Retinal pigment epithelial cell (primary cell): ENCODE results near the gene PPP1R37.
"Not testable (repeated sequence)": the region's sequence is repeated elsewhere in the genome, so short reads cannot be mapped to it uniquely, and the experiment has no call there.

Source experiments
- DNase-seq: peaks from one replicate; pipeline ENCODE4 v3.0.0-alpha.2; 2010; ENCODE audit warnings: low read depth
- H3K4me3 ChIP-seq: 2 replicates; pipeline ENCODE4 v1.5.1; 2011; ENCODE audit warnings: mild to moderate bottlenecking, low read length, control low read depth, moderate library complexity
- CTCF ChIP-seq: conservative IDR thresholded peaks from 2 replicates; pipeline ENCODE4 v1.5.1; 2011; ENCODE audit warnings: low read depth, low read length, control low read depth, inconsistent platforms

Gene PPP1R37

GRCh38 chr19:45117167-45117594 is 24.2 kb downstream of the PPP1R37 start:
- DNase-seq = no peak
- no peak for TF ChIP-seq CTCF
- no peak overlapping the region for H3K4me3 ChIP-seq

- H3K4me3 ChIP-seq = no peak overlapping the region
- TF ChIP-seq CTCF = no peak
Observed at GRCh38 chr19:45117671-45118070, 24.7 kb downstream of the PPP1R37 start.

DNA sequence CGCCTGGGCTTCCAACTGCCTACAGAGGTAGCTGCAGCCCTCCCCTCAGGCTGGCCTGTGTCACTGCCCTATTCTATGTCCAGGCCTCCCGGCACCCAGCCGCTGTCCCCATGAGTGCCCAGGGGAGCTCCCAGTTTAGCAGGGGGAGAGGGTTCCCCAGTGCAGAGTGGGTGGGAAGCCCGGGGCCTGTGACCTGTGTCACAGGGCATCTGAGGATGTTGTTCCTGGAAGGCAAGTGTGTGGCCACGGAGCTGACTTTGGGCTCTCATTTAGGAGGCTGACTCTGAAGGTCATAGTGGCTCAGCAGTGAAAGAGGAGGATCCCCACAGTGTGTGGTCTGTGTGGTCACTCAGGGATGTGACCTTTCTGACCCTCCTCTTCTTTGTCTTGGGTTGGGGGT is 25.1 kb downstream of the PPP1R37 start:
- DNase-seq = no peak
- no peak overlapping the region for H3K4me3 ChIP-seq
- TF ChIP-seq CTCF = no peak

More at GRCh38 chr19:45117671-45118070, 24.7 kb downstream of the PPP1R37 start:
- DNase-seq = no peak

DNA sequence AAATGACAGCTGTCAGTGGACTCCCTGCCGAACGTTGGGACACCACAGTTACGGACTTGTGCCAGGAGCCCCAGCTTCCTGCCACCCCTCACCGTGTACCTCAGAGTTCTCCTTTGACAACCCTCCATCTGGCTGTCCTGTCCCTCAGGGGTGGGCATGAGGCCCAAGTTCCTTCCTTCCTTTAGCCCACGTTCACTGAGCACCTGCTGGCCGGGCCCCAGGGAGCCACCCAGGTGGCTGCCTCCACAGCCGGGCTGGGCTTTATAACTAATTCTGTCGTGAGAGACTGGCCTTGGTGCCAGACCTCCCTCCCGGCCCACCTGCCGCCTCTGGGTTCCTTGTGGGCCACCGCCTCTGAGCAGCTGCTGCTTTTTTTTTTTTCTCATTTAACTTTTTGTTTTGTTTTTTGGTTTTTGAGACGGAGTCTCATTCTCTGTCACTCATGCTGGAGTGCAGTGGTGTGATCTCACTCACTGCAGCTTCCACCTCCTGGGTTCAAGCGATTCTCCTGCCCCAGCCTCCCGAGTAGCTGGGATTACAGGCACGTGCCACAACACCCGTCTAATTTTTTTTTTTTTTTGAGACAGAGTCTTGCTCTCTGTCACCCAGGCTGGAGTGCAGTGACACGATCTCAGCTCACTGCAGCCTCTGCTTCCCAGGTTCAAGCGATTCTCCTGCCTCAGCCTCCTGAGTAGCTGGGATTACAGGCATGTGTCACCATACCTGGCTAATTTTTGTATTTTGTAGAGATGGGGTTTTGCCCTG is 25.8 kb downstream of the PPP1R37 start:
- not testable (repeated sequence) for DNase-seq, H3K4me3 ChIP-seq

GRCh38 chr19:45119582-45119981 is 26.6 kb downstream of the PPP1R37 start:
- no peak for DNase-seq
- no peak overlapping the region for H3K4me3 ChIP-seq
- TF ChIP-seq CTCF = no peak

- no peak for DNase-seq
- no peak overlapping the region for H3K4me3 ChIP-seq
- TF ChIP-seq CTCF = no peak
Observed at GRCh38 chr19:45121827-45122345, 28.9 kb downstream of the PPP1R37 start.

DNA sequence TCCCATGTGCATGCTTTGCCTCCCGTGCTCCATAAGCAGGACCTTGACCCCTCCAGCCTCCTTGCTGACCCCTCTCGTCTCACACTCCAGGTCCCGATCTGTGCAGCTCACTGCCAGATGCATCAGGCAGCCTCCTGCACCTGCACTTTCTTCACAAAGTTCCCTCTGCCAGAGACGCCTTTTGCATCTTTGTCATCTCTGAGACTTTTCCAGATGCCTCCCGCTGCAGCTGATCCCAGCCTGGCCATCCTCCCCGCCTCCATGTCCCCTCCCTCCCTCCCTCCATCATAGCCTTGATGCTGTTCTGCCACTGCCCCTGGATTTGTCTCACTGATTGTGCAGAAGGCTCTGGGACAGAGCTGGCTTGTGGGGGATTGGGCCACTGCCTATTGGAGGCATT is 29.9 kb downstream of the PPP1R37 start:
- H3K4me3 ChIP-seq = no peak overlapping the region
- no peak for TF ChIP-seq CTCF
- no peak for DNase-seq
